Heart left ventricle (tissue), 16 donors: ENCODE measurements around the gene HNRNPAB. TPM values are rescaled to one million over a fixed set of nuclear protein-coding genes. Genes with fewer than 3 reads are reported as not detected.
"Not testable (repeated sequence)": the region's sequence is repeated elsewhere in the genome, so short reads cannot be mapped to it uniquely, and the experiment has no call there.

Experiments
- ATAC-seq, 4 donors: fragments of 200-7000 bp; cut with Tn5 transposase; one replicate each; pipeline ENCODE4 v1.9.1; 2020 to 2022; ENCODE audit warnings: moderate library complexity in 4 of 4, mild to moderate bottlenecking in 3 of 4, moderate number of reproducible peaks in 1 of 4
- DNase-seq, 5 donors: peaks; one replicate each; pipeline ENCODE4 v3.0.0-alpha.2; 2020
- H3K27ac ChIP-seq, 12 donors: fragments of 200-600 bp; sonication (generic) in 4 of 12; one replicate each; pipeline versions ENCODE4 v1.5.0 to v1.8.0; 2016 to 2022; ENCODE audit warnings: mild to moderate bottlenecking in 2 of 12
- H3K27me3 ChIP-seq, 9 donors: fragments of 200-600 bp; sonication (generic) in 2 of 9; one replicate each; pipeline versions ENCODE4 v1.5.1 to v1.8.0; 2016 to 2022; ENCODE audit warnings: mild to moderate bottlenecking in 3 of 9
- H3K36me3 ChIP-seq, 9 donors: fragments of 200-600 bp; sonication (generic) in 2 of 9; one replicate each; pipeline versions ENCODE4 v1.5.0 to v1.8.0; 2018 to 2022; ENCODE audit warnings: mild to moderate bottlenecking in 2 of 9
- H3K4me1 ChIP-seq, 12 donors: fragments of 200-600 bp; sonication (generic) in 4 of 12; one replicate each; pipeline versions ENCODE4 v1.5.0 to v1.8.0; 2016 to 2022; ENCODE audit warnings: mild to moderate bottlenecking in 3 of 12
- H3K4me3 ChIP-seq, 12 donors: fragments of 200-600 bp; sonication (generic) in 4 of 12; one replicate each; pipeline versions ENCODE4 v1.5.0 to v1.8.0; 2017 to 2022; ENCODE audit warnings: mild to moderate bottlenecking in 9 of 12, moderate library complexity in 4 of 12
- H3K9me3 ChIP-seq, 12 donors: fragments of 200-600 bp; sonication (generic) in 4 of 12; one replicate each; pipeline versions ENCODE4 v1.5.0 to v1.8.0; 2016 to 2022; ENCODE audit warnings: mild to moderate bottlenecking in 1 of 12
- CTCF ChIP-seq, 12 donors: fragments of 200-600 bp; sonication (generic) in 4 of 12; IDR thresholded peaks; one replicate each; pipeline versions ENCODE4 v1.5.0 to v1.8.0; 2018 to 2022; ENCODE audit warnings: antibody characterized with exemption in 12 of 12, mild to moderate bottlenecking in 5 of 12
- POLR2A ChIP-seq, 2 donors: fragments of 450-650 bp; IDR thresholded peaks; one replicate each; pipeline ENCODE4 v1.6.1; 2017; ENCODE audit warnings: antibody characterized with exemption in 2 of 2, mild to moderate bottlenecking in 2 of 2, moderate library complexity in 2 of 2
- WGBS, 4 donors: extraction: QIAGEN DNeasy Blood & Tissue Kit in 2 of 4; methylation state at CpG; one replicate each; pipeline versions ENCODE4 v1.1.5 to v1.1.7; 2013 to 2018; 5-methylcytosine and 5-hydroxymethylcytosine counted together
- intact Hi-C, 10 donors: fragments of 100-400 bp; cut with DNase I; formaldehyde crosslinking; loops; one replicate each; pipeline versions ENCODE4 v1.11.1 to v1.14.2; 2022
- polyA plus RNA-seq, 2 donors: library from polyadenylated mRNA; stranded (reverse); fragments of 200-250 nt; gene quantifications; one replicate each; pipeline ENCODE4 v1.2.3, GENCODE V29; 2013
- total RNA-seq, 9 donors: library from RNA; depleted of rRNA in 2 of 9; stranded (reverse); fragments of >200 nt in 2 of 9; fragmentation: NEBNext Ultra II Directional in 3 of 9; extraction: Animal tissue kit (Norgen Biotek cat#: 25700) in 3 of 9; gene quantifications; one replicate each; pipeline versions ENCODE4 v1.1.0 to v1.2.4, GENCODE V29; 2016 to 2023
- donor health status: ischemic (EF 13 %, LVEDD 7.1; RV severe dilation, severe dysfunction).
- donor health status: healthy with polysubstance abuse.
- donor health status: DM: no; HTN: yes; CAD: no.
- donor health status: DM: no; HTN: no; CAD: no.
- donor health status: ischemic (EF 25% LVEDD 6.9; RV normal size, moderate dysfunction).
- donor health status: ischemic (EF 25% LVEDD 5.7; RV mildly dilated, moderate dysfunction).
- donor health status: healthy.
- donor health status: DM: yes; HTN: yes; CAD: no.
- donor health status: ischemic (EF 35%, LVEDD 5.7; RV mildly dilated, moderate dysfunction).
- donor health status: nonischemic (EF 11% LVEDD 7.7; RV severe dilation, severe dysfunction).
- donor health status: DM: yes; HTN: yes; CAD: no.
- donor health status: PGD.
- donor health status: ischemic (EF 29% LVEDD 5.4; RV normal size, mild dysfunction).
- donor health status: nonischemic (EF 23%, LVEDD 6.1; RV moderate dilation, normal function).

Gene HNRNPAB
- total and polyA plus RNA-seq, 11 donors = 64.2 to 150 (median 86.6) TPM

- DNase-seq (no peak), ATAC-seq (no peak)
- Histone ChIP-seq H3K9me3 (no peaks in the 10 kb centered on the region), H3K4me3 (no peak overlapping the region), H3K27me3 (peaks cover 0 to 15% (median 0%) of the 10 kb centered on the region in 9 donors), H3K36me3 (no peaks in the 10 kb centered on the region), H3K4me1 (peaks cover 0 to 8% (median 0%) of the 10 kb centered on the region in 12 donors), H3K27ac (no peak overlapping the region)
- intact Hi-C loops = no loop called here
- 70 to 75% (median 73%) methylated on average over 8 of the region's 8 CpGs for WGBS, 4 donors
- TF ChIP-seq CTCF (IDR thresholded peaks at IDR 0.05) (no peak), POLR2A (IDR thresholded peaks at IDR 0.05) (no peak)
These were observed 11.0 kb upstream of the HNRNPAB start for GRCh38 chr5:178193251-178193809.

DNA sequence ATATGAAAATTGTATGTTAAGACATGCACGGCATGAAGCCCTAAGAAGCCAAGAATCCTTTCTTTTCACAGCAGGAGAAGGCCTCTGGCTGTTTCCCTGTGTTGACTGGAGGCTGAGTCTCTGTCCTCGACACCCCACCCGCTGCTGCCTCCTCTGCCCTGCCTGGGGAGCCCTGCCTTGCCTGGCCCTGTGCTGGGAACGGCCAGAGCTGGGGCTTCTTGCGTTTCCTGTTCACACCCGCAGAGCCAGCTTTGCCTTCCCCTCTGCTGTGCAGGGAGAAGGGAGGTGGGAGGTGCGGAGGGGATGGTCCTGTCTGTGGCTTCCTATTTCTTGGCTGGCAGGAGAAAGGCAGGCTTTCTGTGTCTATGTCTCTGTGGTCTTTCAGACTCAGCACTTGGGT lies 10.3 kb upstream of the HNRNPAB start:
- H3K27ac ChIP-seq = no peak overlapping the region
- TF ChIP-seq POLR2A (IDR thresholded peaks at IDR 0.05) (no peak), CTCF (IDR thresholded peaks at IDR 0.05) (no peak)
- ATAC-seq (no peak), DNase-seq (no peak)
- H3K4me3 ChIP-seq = no peak overlapping the region
- H3K4me1 ChIP-seq = peaks cover 0 to 8% (median 0%) of the 10 kb centered on the region in 12 donors
- whole genome bisulfite sequencing, 4 donors = 15 to 34% (median 30%) methylated on average over 5 to 7 of the region's 7 CpGs
- intact Hi-C loops = no loop called here
- no peaks in the 10 kb centered on the region for H3K9me3 ChIP-seq
- H3K36me3 ChIP-seq = no peaks in the 10 kb centered on the region
- peaks cover 0 to 15% (median 0%) of the 10 kb centered on the region in 9 donors for H3K27me3 ChIP-seq

- Histone ChIP-seq H3K4me3 (no peak overlapping the region), H3K9me3 (no peaks in the 10 kb centered on the region), H3K27ac (no peak overlapping the region), H3K36me3 (no peaks in the 10 kb centered on the region), H3K27me3 (peaks cover 0 to 15% (median 0%) of the 10 kb centered on the region in 9 donors), H3K4me1 (peaks cover 0 to 8% (median 0%) of the 10 kb centered on the region in 12 donors)
- TF ChIP-seq CTCF (IDR thresholded peaks at IDR 0.05) = no peak
- 78 to 82% (median 79%) methylated on average over 7 of the region's 7 CpGs for WGBS, 4 donors
- ATAC-seq (no peak), DNase-seq (no peak)
- intact Hi-C loops = loop anchor here in 1 of 10 donors (5.0 kb wide), 1 partner anchor 39 kb away; no protein-coding TSS in a partner anchor
These were observed 8.0 kb upstream of the HNRNPAB start for GRCh38 chr5:178196281-178196812.

- intact Hi-C loops = loop anchor here in 1 of 10 donors (5.0 kb wide), 1 partner anchor 40 kb away; no protein-coding TSS in a partner anchor
- Histone ChIP-seq H3K27ac (no peak overlapping the region), H3K36me3 (no peaks in the 10 kb centered on the region), H3K27me3 (peaks cover 0 to 15% (median 0%) of the 10 kb centered on the region in 9 donors), H3K4me3 (no peak overlapping the region), H3K9me3 (no peaks in the 10 kb centered on the region), H3K4me1 (peaks cover 0 to 13% (median 0%) of the 10 kb centered on the region in 12 donors)
- WGBS, 4 donors = 80 to 84% (median 82%) methylated on average over 8 of the region's 8 CpGs
- peak in 3 of 4 donors; percentile 32 to 56 (median 41) for ATAC-seq
- no peak for DNase-seq
- TF ChIP-seq CTCF (IDR thresholded peaks at IDR 0.05) (peak in 11 of 12 donors; percentile 13 to 44 (median 29)), POLR2A (IDR thresholded peaks at IDR 0.05) (no peak)
These were observed 7.3 kb upstream of the HNRNPAB start for GRCh38 chr5:178196986-178197385.

GRCh38 chr5:178198151-178198550 lies 6.2 kb upstream of the HNRNPAB start:
- not testable (repeated sequence) for DNase-seq, H3K4me3 ChIP-seq, H3K36me3 ChIP-seq, H3K9me3 ChIP-seq, H3K27ac ChIP-seq, ATAC-seq
- Histone ChIP-seq H3K4me1 (peaks cover 0 to 14% (median 0%) of the 10 kb centered on the region in 12 donors), H3K27me3 (peaks cover 0 to 11% (median 0%) of the 10 kb centered on the region in 9 donors)
- intact Hi-C loops = loop anchor here in 1 of 10 donors (5.0 kb wide), 1 partner anchor 41 kb away; no protein-coding TSS in a partner anchor
- 69 to 87% (median 83%) methylated on average over 10 to 11 of the region's 11 CpGs for WGBS, 4 donors
